GM12891 (cell line): ENCODE results near the gene ANK2.

Experiments used
- POLR2A ChIP-seq: IDR thresholded peaks from 2 replicates; pipeline ENCODE4 v1.6.1; 2011; ENCODE audit warnings: low read depth, low read length, control low read depth
- POLR2AphosphoS5 ChIP-seq: IDR thresholded peaks from 2 replicates; pipeline ENCODE4 v1.6.1; 2011; ENCODE audit warnings: low read depth, low read length, control low read depth
- SPI1 ChIP-seq: IDR thresholded peaks from 2 replicates; pipeline ENCODE4 v1.6.1; 2011; ENCODE audit warnings: low read depth, low read length, control low read depth
- TAF1 ChIP-seq: IDR thresholded peaks from 2 replicates; pipeline ENCODE4 v1.6.1; 2011; ENCODE audit warnings: low read depth, low read length, control low read depth

- no peak for TF ChIP-seq TAF1
- no peak for TF ChIP-seq POLR2AphosphoS5
- no peak for TF ChIP-seq POLR2A
- TF ChIP-seq SPI1 = no peak
These were observed 276.6 kb downstream of the ANK2 start for GRCh38 chr4:113325876-113326615.
